HepG2 (cell line): ENCODE data around the gene CSNK1G1. TPM values are rescaled to one million over a fixed set of nuclear protein-coding genes. Genes with fewer than 3 reads are reported as not detected.

ENCODE experiments used
- ARID2 ChIP-seq: sonication (generic); formaldehyde crosslinking; IDR thresholded peaks from 2 replicates; pipeline ENCODE4 v1.8.1; 2022; ENCODE audit warnings: mild to moderate bottlenecking, missing genetic modification reagents, borderline replicate concordance
- BRD4 ChIP-seq: sonication (generic); formaldehyde crosslinking; IDR thresholded peaks from 2 replicates; pipeline ENCODE4 v1.4.0; 2020; ENCODE audit warnings: missing genetic modification reagents
- PRPF4 ChIP-seq: fragments of 200-400 bp; formaldehyde crosslinking; IDR thresholded peaks from 2 replicates; pipeline ENCODE4 v1.6.1; 2016; ENCODE audit warnings: low read length, low read depth; ENCODE audit not compliant: poor library complexity, severe bottlenecking
- RARA ChIP-seq: IDR thresholded peaks from 2 replicates; pipeline ENCODE4 v1.6.1; 2016; ENCODE audit warnings: missing genetic modification reagents, missing compliant biosample characterization
- RELA ChIP-seq: sonication (generic); formaldehyde crosslinking; IDR thresholded peaks from 2 replicates; pipeline ENCODE4 v1.4.0; 2020; ENCODE audit warnings: missing genetic modification reagents
- RFXAP ChIP-seq: sonication (generic); formaldehyde crosslinking; IDR thresholded peaks from 2 replicates; pipeline ENCODE4 v1.4.0; 2020; ENCODE audit warnings: missing genetic modification reagents, borderline replicate concordance
- ZNF224 ChIP-seq: sonication (generic); formaldehyde crosslinking; IDR thresholded peaks from 2 replicates; pipeline ENCODE4 v1.5.0; 2020; ENCODE audit warnings: mild to moderate bottlenecking, missing genetic modification reagents
- ZNF709 ChIP-seq: sonication (generic); formaldehyde crosslinking; IDR thresholded peaks from 2 replicates; pipeline ENCODE4 v1.5.0; 2020; ENCODE audit warnings: mild to moderate bottlenecking, missing genetic modification reagents
- ZNF724P ChIP-seq: sonication (generic); formaldehyde crosslinking; IDR thresholded peaks from 2 replicates; pipeline ENCODE4 v1.8.0; 2022; ENCODE audit warnings: missing genetic modification reagents, borderline replicate concordance
- ZNF749 ChIP-seq: sonication (generic); formaldehyde crosslinking; IDR thresholded peaks from 2 replicates; pipeline ENCODE4 v1.8.0; 2022; ENCODE audit warnings: mild to moderate bottlenecking, missing genetic modification reagents, moderate library complexity, borderline replicate concordance
- ZNF782 ChIP-seq: sonication (generic); formaldehyde crosslinking; IDR thresholded peaks from 2 replicates; pipeline ENCODE4 v1.4.0; 2020; ENCODE audit warnings: missing genetic modification reagents, mild to moderate bottlenecking, borderline replicate concordance
- ZSCAN21 ChIP-seq: sonication (generic); formaldehyde crosslinking; IDR thresholded peaks from 2 replicates; pipeline ENCODE4 v1.8.0; 2022; ENCODE audit warnings: mild to moderate bottlenecking, missing genetic modification reagents, moderate library complexity, borderline replicate concordance
- polyA plus RNA-seq, 8 experiments: library from polyadenylated mRNA; depleted of rRNA in 3 of 8; stranded (reverse) in 7 of 8; unstranded in 1 of 8; fragments of >200 nt; fragmentation: Illumina TruSeq in 4 of 8; extraction: Trizol in 4 of 8; gene quantifications; 2 replicates each; pipeline versions ENCODE4 v1.2.1 to v1.2.3, GENCODE V29; 2011 to 2016; ENCODE audit warnings: low read depth in 4 of 8, missing spikeins in 1 of 8, mixed read lengths in 1 of 8; ENCODE audit not compliant: insufficient read depth in 1 of 8
- total RNA-seq, 5 experiments: library from RNA; depleted of rRNA; stranded (reverse); fragments of >200 nt; fragmentation: Illumina TruSeq; extraction: Trizol; gene quantifications; 2 replicates each; pipeline ENCODE4 v1.2.3, GENCODE V29; 2016; ENCODE audit warnings: low read depth in 1 of 5
- TF ChIP-seq, protein P1 (sequence below): sonication (generic); formaldehyde crosslinking; IDR thresholded peaks from 2 replicates; pipeline ENCODE4 v1.8.1; 2022; ENCODE audit warnings: mild to moderate bottlenecking, missing genetic modification reagents
- TF ChIP-seq, protein P2 (sequence below): sonication (generic); formaldehyde crosslinking; IDR thresholded peaks from 2 replicates; pipeline ENCODE4 v1.8.1; 2023; ENCODE audit warnings: mild to moderate bottlenecking, missing genetic modification reagents
- TF ChIP-seq, protein P3 (sequence below): sonication (generic); formaldehyde crosslinking; IDR thresholded peaks from 2 replicates; pipeline ENCODE4 v1.5.1; 2020; ENCODE audit warnings: mild to moderate bottlenecking, missing genetic modification reagents
- TF ChIP-seq, protein P4 (sequence below): sonication (generic); formaldehyde crosslinking; IDR thresholded peaks from 2 replicates; pipeline ENCODE4 v1.5.1; 2020; ENCODE audit warnings: mild to moderate bottlenecking, missing genetic modification reagents, borderline replicate concordance
- TF ChIP-seq, protein P5 (sequence below): sonication (generic); formaldehyde crosslinking; IDR thresholded peaks from 2 replicates; pipeline ENCODE4 v1.5.1; 2020; ENCODE audit warnings: missing genetic modification reagents, mild to moderate bottlenecking, borderline replicate concordance
- TF ChIP-seq, protein P6 (sequence below): sonication (generic); formaldehyde crosslinking; IDR thresholded peaks from 2 replicates; pipeline ENCODE4 v1.4.0; 2020; ENCODE audit warnings: missing genetic modification reagents

CSNK1G1 gene
- total and polyA plus RNA-seq, 2 of the 13 experiments (the other 11 are each of a cell fraction or from before 2014, with no cell fraction given), result 8.5 to 12.6 TPM

DNA sequence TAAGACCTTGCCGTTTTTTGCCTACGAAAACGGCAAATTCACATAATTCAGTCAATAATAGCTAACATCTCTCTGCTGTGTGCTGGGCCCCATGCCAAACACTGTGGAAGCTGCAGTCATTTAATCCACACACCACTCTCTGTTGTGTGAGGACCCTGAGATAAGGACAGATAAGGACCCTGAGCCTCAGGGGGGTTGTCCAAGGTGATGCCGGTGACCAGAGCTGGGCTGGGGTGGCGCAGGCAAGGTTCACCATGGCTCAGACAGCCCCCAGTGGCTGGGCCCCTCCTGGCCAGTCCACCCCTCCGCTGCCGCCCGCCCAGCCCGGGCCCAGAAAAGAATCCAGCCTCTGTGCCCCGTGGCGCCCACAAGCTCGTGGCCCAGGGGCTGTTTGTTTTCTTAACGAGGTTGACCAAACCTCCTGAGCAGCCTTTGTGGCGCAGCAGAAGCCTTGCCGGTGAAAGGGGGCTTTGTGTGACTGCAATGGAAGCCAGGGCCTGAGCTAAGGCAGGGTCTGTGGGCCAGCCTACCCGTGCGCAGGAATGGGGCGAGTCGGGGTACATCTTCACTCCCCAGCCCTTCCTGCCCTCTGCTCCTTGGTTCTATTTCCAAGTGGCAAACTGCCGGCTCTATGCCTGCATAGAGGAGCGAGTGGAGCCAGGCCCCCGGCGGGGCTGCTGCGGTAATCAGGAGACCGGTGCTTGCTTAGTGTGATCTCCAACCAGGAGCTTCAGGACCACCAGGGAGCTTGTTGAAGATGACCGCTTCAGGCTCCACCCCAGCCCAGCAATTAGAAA is 208.9 kb downstream of the CSNK1G1 start (continued):
- TF ChIP-seq, protein P1, sequence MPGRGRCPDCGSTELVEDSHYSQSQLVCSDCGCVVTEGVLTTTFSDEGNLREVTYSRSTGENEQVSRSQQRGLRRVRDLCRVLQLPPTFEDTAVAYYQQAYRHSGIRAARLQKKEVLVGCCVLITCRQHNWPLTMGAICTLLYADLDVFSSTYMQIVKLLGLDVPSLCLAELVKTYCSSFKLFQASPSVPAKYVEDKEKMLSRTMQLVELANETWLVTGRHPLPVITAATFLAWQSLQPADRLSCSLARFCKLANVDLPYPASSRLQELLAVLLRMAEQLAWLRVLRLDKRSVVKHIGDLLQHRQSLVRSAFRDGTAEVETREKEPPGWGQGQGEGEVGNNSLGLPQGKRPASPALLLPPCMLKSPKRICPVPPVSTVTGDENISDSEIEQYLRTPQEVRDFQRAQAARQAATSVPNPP (CRISPR knock-in tag), result no peak
- TF ChIP-seq ZNF224 (CRISPR knock-in tag), result no peak
- no peak for TF ChIP-seq ARID2 (CRISPR knock-in tag)
- TF ChIP-seq ZNF724P (CRISPR knock-in tag), result no peak
- TF ChIP-seq, protein P2, sequence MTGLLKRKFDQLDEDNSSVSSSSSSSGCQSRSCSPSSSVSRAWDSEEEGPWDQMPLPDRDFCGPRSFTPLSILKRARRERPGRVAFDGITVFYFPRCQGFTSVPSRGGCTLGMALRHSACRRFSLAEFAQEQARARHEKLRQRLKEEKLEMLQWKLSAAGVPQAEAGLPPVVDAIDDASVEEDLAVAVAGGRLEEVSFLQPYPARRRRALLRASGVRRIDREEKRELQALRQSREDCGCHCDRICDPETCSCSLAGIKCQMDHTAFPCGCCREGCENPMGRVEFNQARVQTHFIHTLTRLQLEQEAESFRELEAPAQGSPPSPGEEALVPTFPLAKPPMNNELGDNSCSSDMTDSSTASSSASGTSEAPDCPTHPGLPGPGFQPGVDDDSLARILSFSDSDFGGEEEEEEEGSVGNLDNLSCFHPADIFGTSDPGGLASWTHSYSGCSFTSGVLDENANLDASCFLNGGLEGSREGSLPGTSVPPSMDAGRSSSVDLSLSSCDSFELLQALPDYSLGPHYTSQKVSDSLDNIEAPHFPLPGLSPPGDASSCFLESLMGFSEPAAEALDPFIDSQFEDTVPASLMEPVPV (CRISPR knock-in tag), result peak; percentile 42; the same call in 1 of the 2 replicates
- TF ChIP-seq PRPF4, result no peak
- TF ChIP-seq RFXAP, result no peak; the same call in 1 of the 2 replicates
- no peak for TF ChIP-seq ZSCAN21 (CRISPR knock-in tag)
- TF ChIP-seq, protein P3, sequence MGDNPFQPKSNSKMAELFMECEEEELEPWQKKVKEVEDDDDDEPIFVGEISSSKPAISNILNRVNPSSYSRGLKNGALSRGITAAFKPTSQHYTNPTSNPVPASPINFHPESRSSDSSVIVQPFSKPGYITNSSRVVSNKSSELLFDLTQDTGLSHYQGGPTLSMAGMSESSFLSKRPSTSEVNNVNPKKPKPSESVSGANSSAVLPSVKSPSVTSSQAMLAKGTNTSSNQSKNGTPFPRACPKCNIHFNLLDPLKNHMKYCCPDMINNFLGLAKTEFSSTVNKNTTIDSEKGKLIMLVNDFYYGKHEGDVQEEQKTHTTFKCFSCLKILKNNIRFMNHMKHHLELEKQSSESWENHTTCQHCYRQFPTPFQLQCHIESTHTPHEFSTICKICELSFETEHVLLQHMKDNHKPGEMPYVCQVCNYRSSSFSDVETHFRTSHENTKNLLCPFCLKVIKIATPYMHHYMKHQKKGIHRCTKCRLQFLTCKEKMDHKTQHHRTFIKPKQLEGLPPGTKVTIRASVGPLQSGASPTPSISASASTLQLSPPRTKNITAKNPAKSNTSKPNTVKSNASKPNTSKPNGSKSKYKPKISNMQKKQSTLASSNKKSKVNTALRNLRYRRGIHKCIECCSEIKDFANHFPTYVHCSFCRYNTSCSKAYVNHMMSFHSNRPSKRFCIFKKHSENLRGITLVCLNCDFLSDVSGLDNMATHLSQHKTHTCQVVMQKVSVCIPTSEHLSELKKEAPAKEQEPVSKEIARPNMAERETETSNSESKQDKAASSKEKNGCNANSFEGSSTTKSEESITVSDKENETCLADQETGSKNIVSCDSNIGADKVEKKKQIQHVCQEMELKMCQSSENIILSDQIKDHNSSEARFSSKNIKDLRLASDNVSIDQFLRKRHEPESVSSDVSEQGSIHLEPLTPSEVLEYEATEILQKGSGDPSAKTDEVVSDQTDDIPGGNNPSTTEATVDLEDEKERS, result 0 out of 2 replicates have a peak, but pooled peaks have one; percentile 40
- no peak for TF ChIP-seq RELA (CRISPR knock-in tag)
- no peak for TF ChIP-seq BRD4 (CRISPR knock-in tag)
- TF ChIP-seq, protein P4, sequence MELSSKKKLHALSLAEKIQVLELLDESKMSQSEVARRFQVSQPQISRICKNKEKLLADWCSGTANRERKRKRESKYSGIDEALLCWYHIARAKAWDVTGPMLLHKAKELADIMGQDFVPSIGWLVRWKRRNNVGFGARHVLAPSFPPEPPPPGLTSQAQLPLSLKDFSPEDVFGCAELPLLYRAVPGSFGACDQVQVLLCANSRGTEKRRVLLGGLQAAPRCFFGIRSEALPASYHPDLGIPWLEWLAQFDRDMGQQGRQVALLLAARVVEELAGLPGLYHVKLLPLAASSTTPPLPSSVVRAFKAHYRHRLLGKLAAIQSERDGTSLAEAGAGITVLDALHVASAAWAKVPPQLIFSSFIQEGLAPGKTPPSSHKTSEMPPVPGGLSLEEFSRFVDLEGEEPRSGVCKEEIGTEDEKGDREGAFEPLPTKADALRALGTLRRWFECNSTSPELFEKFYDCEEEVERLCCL (CRISPR knock-in tag), result no peak
- peak; percentile 51; the same call in 1 of the 2 replicates for TF ChIP-seq ZNF782 (CRISPR knock-in tag)
- TF ChIP-seq ZNF709, result no peak
- no peak for TF ChIP-seq RARA (CRISPR knock-in tag)
- TF ChIP-seq ZNF749 (CRISPR knock-in tag), result 0 out of 2 replicates have a peak, but pooled peaks have one; percentile 26
- TF ChIP-seq, protein P5, sequence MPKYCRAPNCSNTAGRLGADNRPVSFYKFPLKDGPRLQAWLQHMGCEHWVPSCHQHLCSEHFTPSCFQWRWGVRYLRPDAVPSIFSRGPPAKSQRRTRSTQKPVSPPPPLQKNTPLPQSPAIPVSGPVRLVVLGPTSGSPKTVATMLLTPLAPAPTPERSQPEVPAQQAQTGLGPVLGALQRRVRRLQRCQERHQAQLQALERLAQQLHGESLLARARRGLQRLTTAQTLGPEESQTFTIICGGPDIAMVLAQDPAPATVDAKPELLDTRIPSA (CRISPR knock-in tag), result no peak
- TF ChIP-seq, protein P6, sequence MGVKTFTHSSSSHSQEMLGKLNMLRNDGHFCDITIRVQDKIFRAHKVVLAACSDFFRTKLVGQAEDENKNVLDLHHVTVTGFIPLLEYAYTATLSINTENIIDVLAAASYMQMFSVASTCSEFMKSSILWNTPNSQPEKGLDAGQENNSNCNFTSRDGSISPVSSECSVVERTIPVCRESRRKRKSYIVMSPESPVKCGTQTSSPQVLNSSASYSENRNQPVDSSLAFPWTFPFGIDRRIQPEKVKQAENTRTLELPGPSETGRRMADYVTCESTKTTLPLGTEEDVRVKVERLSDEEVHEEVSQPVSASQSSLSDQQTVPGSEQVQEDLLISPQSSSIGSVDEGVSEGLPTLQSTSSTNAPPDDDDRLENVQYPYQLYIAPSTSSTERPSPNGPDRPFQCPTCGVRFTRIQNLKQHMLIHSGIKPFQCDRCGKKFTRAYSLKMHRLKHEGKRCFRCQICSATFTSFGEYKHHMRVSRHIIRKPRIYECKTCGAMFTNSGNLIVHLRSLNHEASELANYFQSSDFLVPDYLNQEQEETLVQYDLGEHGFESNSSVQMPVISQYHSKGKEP (CRISPR knock-in tag), result no peak
